ENCODE measurements around the gene CLEC1A.

The CLEC1A gene

GRCh38 chr12:10101042-10101579 lies 2.3 kb upstream of the CLEC1A start:
- no peak for DNase-seq (ENCODE audit: low read depth, low spot score)

GRCh38 chr12:10097521-10097920 lies 1.3 kb downstream of the CLEC1A start:
- no peak for DNase-seq (ENCODE audit: low read depth, low spot score)

- no peak for DNase-seq (ENCODE audit: low read depth, low spot score)
These were observed 2.8 kb downstream of the CLEC1A start for GRCh38 chr12:10095971-10096370.

- no peak for DNase-seq (ENCODE audit: low read depth, low spot score)
These were observed 4.0 kb downstream of the CLEC1A start for GRCh38 chr12:10094646-10095395.

GRCh38 chr12:10088955-10089900 lies 9.6 kb downstream of the CLEC1A start:
- no peak for DNase-seq (ENCODE audit: low read depth, low spot score)

- DNase-seq (ENCODE audit: low read depth, low spot score): no peak
These were observed 10.8 kb downstream of the CLEC1A start for GRCh38 chr12:10088031-10088430.

- no peak for DNase-seq (ENCODE audit: low read depth, low spot score)
These were observed 12.4 kb downstream of the CLEC1A start for GRCh38 chr12:10086387-10086786.

GRCh38 chr12:10084733-10085132 lies 14.1 kb downstream of the CLEC1A start:
- DNase-seq (ENCODE audit: low read depth, low spot score): no peak

- DNase-seq (ENCODE audit: low read depth, low spot score): no peak
These were observed 16.5 kb downstream of the CLEC1A start for GRCh38 chr12:10082117-10082874.

- DNase-seq (ENCODE audit: low read depth, low spot score): no peak
These were observed 23.3 kb downstream of the CLEC1A start for GRCh38 chr12:10075451-10075850.

GRCh38 chr12:10073261-10073660 lies 25.5 kb downstream of the CLEC1A start:
- DNase-seq (ENCODE audit: low read depth, low spot score): no peak

- DNase-seq (ENCODE audit: low read depth, low spot score): no peak
These were observed 26.7 kb downstream of the CLEC1A start for GRCh38 chr12:10072131-10072530.

GRCh38 chr12:10070380-10070779 lies 28.4 kb downstream of the CLEC1A start:
- no peak for DNase-seq (ENCODE audit: low read depth, low spot score)

- no peak for DNase-seq (ENCODE audit: low read depth, low spot score)
These were observed 28.8 kb downstream of the CLEC1A start for GRCh38 chr12:10069976-10070375.

GRCh38 chr12:10069099-10069498 lies 29.7 kb downstream of the CLEC1A start:
- DNase-seq (ENCODE audit: low read depth, low spot score): no peak

GRCh38 chr12:10068644-10069043 lies 30.1 kb downstream of the CLEC1A start:
- no peak for DNase-seq (ENCODE audit: low read depth, low spot score)

GRCh38 chr12:10067942-10068341 lies 30.8 kb downstream of the CLEC1A start:
- DNase-seq (ENCODE audit: low read depth, low spot score): no peak

- no peak for DNase-seq (ENCODE audit: low read depth, low spot score)
These were observed 31.5 kb downstream of the CLEC1A start for GRCh38 chr12:10067264-10067663.

- no peak for DNase-seq (ENCODE audit: low read depth, low spot score)
These were observed 33.5 kb downstream of the CLEC1A start for GRCh38 chr12:10065241-10065640.

- DNase-seq (ENCODE audit: low read depth, low spot score): no peak
These were observed 40.4 kb downstream of the CLEC1A start for GRCh38 chr12:10058387-10058786.

- DNase-seq (ENCODE audit: low read depth, low spot score): no peak
These were observed 46.4 kb downstream of the CLEC1A start for GRCh38 chr12:10052193-10052913.
